Thyroid gland (tissue), 4 donors: ENCODE data around the gene ZNF107.

Experiments
- CTCF ChIP-seq, 6 experiments: fragments of 200-600 bp in 3 of 6; fragments of 450-650 bp in 3 of 6; sonication (generic) in 3 of 6; IDR thresholded peaks; one replicate each; pipeline ENCODE4 v1.5.1; 2016 to 2019; ENCODE audit warnings: antibody characterized with exemption in 6 of 6, mild to moderate bottlenecking in 2 of 6, inconsistent platforms in 1 of 6, moderate library complexity in 1 of 6
- POLR2A ChIP-seq, 2 donors: fragments of 450-650 bp; IDR thresholded peaks; one replicate each; pipeline ENCODE4 v1.6.1; 2017; ENCODE audit warnings: antibody characterized with exemption in 2 of 2, mild to moderate bottlenecking in 2 of 2, moderate library complexity in 1 of 2

- TF ChIP-seq POLR2A (IDR thresholded peaks at IDR 0.05), result no peak
- no peak for TF ChIP-seq CTCF (IDR thresholded peaks at IDR 0.05)
Observed at GRCh38 chr7:64755865-64756264, 89.9 kb downstream of the ZNF107 start.
